ENCODE measurements around the gene NCF1.
"Not testable (repeated sequence)": the region's sequence is repeated elsewhere in the genome, so short reads cannot be mapped to it uniquely, and the experiment has no call there.

NCF1 gene

GRCh38 chr7:74788369-74789150, 14.7 kb downstream of the NCF1 start:
- DNase-seq: peak; percentile 95

- DNase-seq: not testable (repeated sequence)
Measured at GRCh38 chr7:74789200-74789736, 15.5 kb downstream of the NCF1 start.

GRCh38 chr7:74797848-74798622, 24.2 kb downstream of the NCF1 start:
- not testable (repeated sequence) for DNase-seq

GRCh38 chr7:74798644-74799043, 24.8 kb downstream of the NCF1 start:
- DNase-seq: not testable (repeated sequence)

- not testable (repeated sequence) for DNase-seq
Measured at GRCh38 chr7:74815882-74816281, 42.1 kb downstream of the NCF1 start.

- not testable (repeated sequence) for DNase-seq
Measured at GRCh38 chr7:74820146-74820805, 46.5 kb downstream of the NCF1 start.

- not testable (repeated sequence) for DNase-seq
Measured at GRCh38 chr7:74821259-74821658, 47.4 kb downstream of the NCF1 start.

GRCh38 chr7:74829959-74830358, 56.1 kb downstream of the NCF1 start:
- DNase-seq: not testable (repeated sequence)

GRCh38 chr7:74830411-74830810, 56.6 kb downstream of the NCF1 start:
- not testable (repeated sequence) for DNase-seq
